SU-DHL-6 (cell line): ENCODE measurements around the gene RIMBP2.
A peak's percentile ranks its signal among the peaks of the same experiment; 100 is the strongest.

Source experiments
- H2AFZ ChIP-seq: fragments of 200-600 bp; sonication (generic); 2 replicates; pipeline ENCODE4 v1.6.1; 2014; ENCODE audit warnings: low read depth, mild to moderate bottlenecking, moderate library complexity, mixed read lengths, antibody characterized with exemption, low read length; ENCODE audit not compliant: severe bottlenecking
- H3F3A ChIP-seq: fragments of 200-600 bp; shearing (Covaris generic); 2 replicates; pipeline ENCODE4 v1.6.0; 2016; ENCODE audit warnings: antibody characterized with exemption, mild to moderate bottlenecking; ENCODE audit not compliant: insufficient read depth
- H3K27ac ChIP-seq: fragments of 200-600 bp; sonication (generic); 2 replicates; pipeline ENCODE4 v1.5.1; 2016; ENCODE audit warnings: low read depth, mild to moderate bottlenecking, low read length, moderate library complexity, mixed read lengths
- H3K27me3 ChIP-seq: fragments of 200-600 bp; sonication (generic), shearing (Covaris generic); 2 replicates; pipeline ENCODE4 v1.6.0; 2014; ENCODE audit warnings: mild to moderate bottlenecking, low read length
- H3K36me3 ChIP-seq: fragments of 200-600 bp; sonication (generic); 2 replicates; pipeline ENCODE4 v1.6.1; 2014; ENCODE audit warnings: mild to moderate bottlenecking, low read length, mixed read lengths
- H3K4me2 ChIP-seq: fragments of 300-600, 200-600 bp; shearing (Covaris generic), sonication (generic); 2 replicates; pipeline ENCODE4 v1.6.0; 2014; ENCODE audit warnings: low read length, low read depth, mild to moderate bottlenecking; ENCODE audit not compliant: poor library complexity, severe bottlenecking
- H3K4me3 ChIP-seq: fragments of 200-600 bp; sonication (generic); 2 replicates; pipeline ENCODE4 v1.5.1; 2014; ENCODE audit warnings: antibody characterized with exemption, low read length, mild to moderate bottlenecking, mixed read lengths; ENCODE audit not compliant: insufficient read depth, poor library complexity, severe bottlenecking
- H3K79me2 ChIP-seq: fragments of 200-600 bp; sonication (generic); 2 replicates; pipeline ENCODE4 v1.6.1; 2014; ENCODE audit warnings: mild to moderate bottlenecking, low read length, moderate library complexity; ENCODE audit not compliant: insufficient read depth
- H3K9ac ChIP-seq: fragments of 200-600 bp; sonication (generic); 2 replicates; pipeline ENCODE4 v1.7.0; 2014; ENCODE audit warnings: mild to moderate bottlenecking, low read length
- H3K9me2 ChIP-seq: fragments of 200-600 bp; sonication (generic); replicated peaks from 2 replicates; pipeline ENCODE4 v1.6.1; 2014; ENCODE audit warnings: low read length; ENCODE audit not compliant: insufficient read depth
- H3K9me3 ChIP-seq: fragments of 200-600 bp; sonication (generic); 2 replicates; pipeline ENCODE4 v1.6.1; 2014; ENCODE audit warnings: low read length, mixed read lengths; ENCODE audit not compliant: insufficient read depth
- H4K20me1 ChIP-seq: fragments of 200-600 bp; sonication (generic); 2 replicates; pipeline ENCODE4 v1.6.1; 2014; ENCODE audit warnings: low read depth, mild to moderate bottlenecking, antibody characterized with exemption, low read length, moderate library complexity, mixed read lengths
- EZH2phosphoT487 ChIP-seq: fragments of 200-600 bp; sonication (generic), shearing (Covaris generic); conservative IDR thresholded peaks from 2 replicates; pipeline ENCODE4 v1.6.1; 2018; ENCODE audit warnings: mild to moderate bottlenecking, antibody characterized with exemption, low read length, moderate library complexity, mixed read lengths
- TF ChIP-seq, protein P1 (sequence below): fragments of 200-600 bp; sonication (generic); IDR thresholded peaks from one replicate; pipeline ENCODE4 v1.5.1; 2017; ENCODE audit warnings: antibody characterized with exemption, mild to moderate bottlenecking, low read length, moderate library complexity; ENCODE audit not compliant: insufficient read depth, poor library complexity, severe bottlenecking

RIMBP2 gene

DNA sequence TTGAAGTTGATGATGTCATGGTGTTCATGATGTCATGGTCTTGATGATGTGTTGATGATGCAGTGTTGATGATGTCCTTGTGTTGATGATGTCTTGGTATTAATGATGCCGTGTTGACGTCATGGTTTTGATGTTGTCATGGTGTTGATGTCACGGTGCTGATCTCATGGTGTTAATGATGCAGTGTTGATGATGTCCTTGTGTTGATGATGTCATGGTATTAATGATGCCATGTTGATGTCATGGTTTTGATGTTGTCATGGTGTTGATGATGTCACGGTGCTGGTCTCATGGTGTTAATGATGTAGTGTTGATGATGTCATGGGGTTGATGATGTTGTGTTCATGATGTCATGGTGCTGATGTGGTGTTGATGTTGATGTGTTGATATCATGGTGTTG lies 48.0 kb upstream of the RIMBP2 start:
- no peak for TF ChIP-seq EZH2phosphoT487
- TF ChIP-seq, protein P1, sequence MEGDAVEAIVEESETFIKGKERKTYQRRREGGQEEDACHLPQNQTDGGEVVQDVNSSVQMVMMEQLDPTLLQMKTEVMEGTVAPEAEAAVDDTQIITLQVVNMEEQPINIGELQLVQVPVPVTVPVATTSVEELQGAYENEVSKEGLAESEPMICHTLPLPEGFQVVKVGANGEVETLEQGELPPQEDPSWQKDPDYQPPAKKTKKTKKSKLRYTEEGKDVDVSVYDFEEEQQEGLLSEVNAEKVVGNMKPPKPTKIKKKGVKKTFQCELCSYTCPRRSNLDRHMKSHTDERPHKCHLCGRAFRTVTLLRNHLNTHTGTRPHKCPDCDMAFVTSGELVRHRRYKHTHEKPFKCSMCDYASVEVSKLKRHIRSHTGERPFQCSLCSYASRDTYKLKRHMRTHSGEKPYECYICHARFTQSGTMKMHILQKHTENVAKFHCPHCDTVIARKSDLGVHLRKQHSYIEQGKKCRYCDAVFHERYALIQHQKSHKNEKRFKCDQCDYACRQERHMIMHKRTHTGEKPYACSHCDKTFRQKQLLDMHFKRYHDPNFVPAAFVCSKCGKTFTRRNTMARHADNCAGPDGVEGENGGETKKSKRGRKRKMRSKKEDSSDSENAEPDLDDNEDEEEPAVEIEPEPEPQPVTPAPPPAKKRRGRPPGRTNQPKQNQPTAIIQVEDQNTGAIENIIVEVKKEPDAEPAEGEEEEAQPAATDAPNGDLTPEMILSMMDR: no peak
- Histone ChIP-seq H3K9me3 (peaks cover 18% of the 10 kb centered on the region; the same call in 1 of the 2 replicates), H2AFZ (no peak overlapping the region)

DNA sequence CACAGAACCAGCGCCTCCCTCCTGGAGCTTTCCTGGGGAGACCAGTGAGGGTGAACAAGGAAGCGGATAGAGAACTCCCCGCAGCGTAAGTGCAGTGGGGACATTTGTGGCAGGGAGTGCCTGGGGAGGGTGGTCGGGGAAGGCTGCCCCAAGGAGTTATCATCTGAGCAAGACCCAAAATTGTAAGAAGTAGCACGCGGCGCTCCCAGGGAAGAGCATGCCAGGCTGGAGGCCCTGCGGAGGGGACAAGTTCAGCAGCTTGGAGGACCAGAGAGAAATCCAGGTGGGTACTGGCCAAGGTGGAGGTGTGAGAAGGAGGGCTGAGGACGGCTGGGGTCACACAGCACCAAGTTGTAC lies 46.2 kb upstream of the RIMBP2 start:
- H3K27ac ChIP-seq: no peak overlapping the region
- no peak for TF ChIP-seq EZH2phosphoT487
- TF ChIP-seq, protein P1: no peak
- H3K27me3 ChIP-seq: no peaks in the 10 kb centered on the region
- peak overlapping the region; percentile 43 for H3K4me2 ChIP-seq
- no peak overlapping the region for H3K4me3 ChIP-seq
- no peaks in the 10 kb centered on the region for H3K79me2 ChIP-seq
- peak overlapping the region; percentile 19; the same call in 1 of the 2 replicates for H3K9ac ChIP-seq
- H2AFZ ChIP-seq: peak overlapping the region; percentile 72
- H3K9me2 ChIP-seq: no peaks in the 10 kb centered on the region
- H4K20me1 ChIP-seq: no peaks in the 10 kb centered on the region
- H3K9me3 ChIP-seq: peaks cover 18% of the 10 kb centered on the region; the same call in 1 of the 2 replicates
- H3F3A ChIP-seq: no peaks in the 10 kb centered on the region
- no peaks in the 10 kb centered on the region for H3K36me3 ChIP-seq

More for the DNA sequence above, 48.0 kb upstream of the RIMBP2 start:
- Histone ChIP-seq H3F3A (no peaks in the 10 kb centered on the region), H3K4me2 (no peak overlapping the region), H3K9ac (no peak overlapping the region), H4K20me1 (no peaks in the 10 kb centered on the region), H3K4me3 (no peak overlapping the region), H3K36me3 (no peaks in the 10 kb centered on the region), H3K9me2 (no peaks in the 10 kb centered on the region), H3K79me2 (no peaks in the 10 kb centered on the region), H3K27ac (no peak overlapping the region), H3K27me3 (no peaks in the 10 kb centered on the region)

DNA sequence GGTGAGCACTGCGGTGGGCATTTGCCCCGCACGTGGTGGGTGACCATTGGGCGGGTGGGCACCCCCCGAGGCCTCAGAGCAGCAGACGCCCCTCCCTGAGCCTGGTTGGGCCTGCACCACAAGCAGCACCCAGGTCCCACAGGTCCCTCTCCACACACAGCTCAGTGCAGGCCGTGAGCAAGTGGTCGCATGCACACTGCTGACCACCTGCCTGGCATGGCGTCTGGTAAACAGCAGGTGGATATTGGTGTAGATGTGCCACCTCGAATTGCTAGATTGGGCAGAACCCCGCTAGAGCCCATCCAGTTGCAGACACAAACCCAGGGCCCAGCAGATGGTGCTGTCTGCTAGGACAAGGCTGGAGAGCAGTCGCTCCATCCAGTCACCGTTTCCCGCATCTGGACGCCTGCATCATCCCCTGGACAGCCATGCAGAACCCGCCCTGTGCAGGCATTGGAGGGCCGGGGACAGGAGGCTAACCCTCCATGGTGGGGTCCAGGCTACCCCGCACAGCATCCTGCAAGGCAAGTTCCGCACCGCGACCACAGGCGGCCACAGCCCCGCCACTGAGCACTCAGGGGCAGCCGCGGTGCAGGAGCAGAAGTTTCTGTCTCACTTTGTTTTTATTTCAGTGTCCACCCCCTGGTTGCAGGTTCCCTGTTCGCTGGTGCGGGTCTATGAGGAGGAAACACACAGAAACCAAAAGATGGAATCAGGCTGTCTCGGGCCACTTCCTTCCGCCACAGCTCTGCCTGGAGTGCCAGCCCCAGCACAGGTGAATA lies 45.6 kb upstream of the RIMBP2 start:
- no peak for TF ChIP-seq EZH2phosphoT487
- TF ChIP-seq, protein P1: peak; percentile 49
- H3K9ac ChIP-seq: peak overlapping the region; percentile 19; the same call in 1 of the 2 replicates
- no peaks in the 10 kb centered on the region for H3K27me3 ChIP-seq
- H3K4me2 ChIP-seq: peak overlapping the region; percentile 43
- no peaks in the 10 kb centered on the region for H4K20me1 ChIP-seq
- H3K4me3 ChIP-seq: no peak overlapping the region
- no peak overlapping the region for H3K27ac ChIP-seq
- no peaks in the 10 kb centered on the region for H3K79me2 ChIP-seq
- H2AFZ ChIP-seq: peak overlapping the region; percentile 72
- H3K36me3 ChIP-seq: no peaks in the 10 kb centered on the region
- no peaks in the 10 kb centered on the region for H3K9me2 ChIP-seq
- no peaks in the 10 kb centered on the region for H3F3A ChIP-seq
- peaks cover 18% of the 10 kb centered on the region; the same call in 1 of the 2 replicates for H3K9me3 ChIP-seq
